Subcutaneous adipose tissue (tissue), 4 donors: ENCODE measurements around the gene PANK2. TPM values are rescaled to one million over a fixed set of nuclear protein-coding genes. Genes with fewer than 3 reads are reported as not detected.

ENCODE experiments used
- CTCF ChIP-seq: fragments of 450-650 bp; IDR thresholded peaks from one replicate; pipeline ENCODE4 v1.5.1; 2016; ENCODE audit warnings: low read depth, mild to moderate bottlenecking, control low read depth, antibody characterized with exemption, moderate library complexity
- total RNA-seq, 4 donors: library from RNA; depleted of rRNA; stranded (reverse); fragments of >200 nt; gene quantifications; one replicate each; pipeline ENCODE4 v1.1.0, GENCODE V29; 2016

Gene PANK2
- total RNA-seq, 4 donors from 2014 or later: 31.3 to 59.5 (median 47.6) TPM

GRCh38 chr20:3925899-3926638, 36.9 kb downstream of the PANK2 start:
- no peak for TF ChIP-seq CTCF

- TF ChIP-seq CTCF: no peak
Observed at GRCh38 chr20:3927486-3928291, 38.5 kb downstream of the PANK2 start.

GRCh38 chr20:3929713-3930060, 40.5 kb downstream of the PANK2 start:
- no peak for TF ChIP-seq CTCF

- no peak for TF ChIP-seq CTCF
Observed at GRCh38 chr20:3930265-3931206, 41.3 kb downstream of the PANK2 start.

GRCh38 chr20:3931664-3932063, 42.5 kb downstream of the PANK2 start:
- TF ChIP-seq CTCF: no peak

GRCh38 chr20:3932277-3932676, 43.1 kb downstream of the PANK2 start:
- no peak for TF ChIP-seq CTCF

GRCh38 chr20:3932681-3933080, 43.5 kb downstream of the PANK2 start:
- TF ChIP-seq CTCF: no peak
